22Rv1 (cell line): ENCODE measurements around the gene RAD51B.

Experiments
- H3K27ac ChIP-seq: fragments of 450-650 bp; 2 replicates; pipeline ENCODE4 v1.5.1; 2017
- CTCF ChIP-seq: fragments of 450-650 bp; IDR thresholded peaks from 2 replicates; pipeline ENCODE4 v1.5.1; 2017; ENCODE audit warnings: mild to moderate bottlenecking
- ZFX ChIP-seq: fragments of 450-650 bp; IDR thresholded peaks from 2 replicates; pipeline ENCODE4 v1.6.1; 2017; ENCODE audit warnings: antibody characterized with exemption, borderline replicate concordance

RAD51B gene

GRCh38 chr14:68203871-68204270 is 384.3 kb downstream of the RAD51B start:
- no peak for TF ChIP-seq CTCF
- no peak for TF ChIP-seq ZFX

GRCh38 chr14:68208218-68208617 is 388.6 kb downstream of the RAD51B start:
- H3K27ac ChIP-seq, result no peak overlapping the region
- TF ChIP-seq ZFX (no peak), CTCF (no peak)

More at GRCh38 chr14:68203871-68204270, 384.3 kb downstream of the RAD51B start:
- no peak overlapping the region for H3K27ac ChIP-seq

GRCh38 chr14:68208626-68209317 is 389.2 kb downstream of the RAD51B start:
- H3K27ac ChIP-seq, result no peak overlapping the region
- TF ChIP-seq CTCF (no peak), ZFX (no peak)

- TF ChIP-seq ZFX (no peak), CTCF (no peak)
- no peak overlapping the region for H3K27ac ChIP-seq
Measured at GRCh38 chr14:68210729-68211299, 391.2 kb downstream of the RAD51B start.

- no peak for TF ChIP-seq ZFX
- no peak for TF ChIP-seq CTCF
- H3K27ac ChIP-seq, result no peak overlapping the region
Measured at GRCh38 chr14:68211421-68211820, 391.8 kb downstream of the RAD51B start.

- no peak overlapping the region for H3K27ac ChIP-seq
- TF ChIP-seq ZFX (no peak), CTCF (no peak)
Measured at GRCh38 chr14:68211886-68212285, 392.3 kb downstream of the RAD51B start.

- TF ChIP-seq ZFX, result no peak
- TF ChIP-seq CTCF, result no peak
Measured at GRCh38 chr14:68212361-68212760, 392.8 kb downstream of the RAD51B start.

More at GRCh38 chr14:68212361-68212760, 392.8 kb downstream of the RAD51B start:
- H3K27ac ChIP-seq, result no peak overlapping the region
